UCSD-AML1 (cell line): ENCODE results near the gene UQCC2.

Experiments
- DNase-seq: peaks from one replicate; lab custom pipeline; 2025; ENCODE audit not compliant: unreplicated experiment; lab: John Stamatoyannopoulos, UW

The UQCC2 gene

DNA sequence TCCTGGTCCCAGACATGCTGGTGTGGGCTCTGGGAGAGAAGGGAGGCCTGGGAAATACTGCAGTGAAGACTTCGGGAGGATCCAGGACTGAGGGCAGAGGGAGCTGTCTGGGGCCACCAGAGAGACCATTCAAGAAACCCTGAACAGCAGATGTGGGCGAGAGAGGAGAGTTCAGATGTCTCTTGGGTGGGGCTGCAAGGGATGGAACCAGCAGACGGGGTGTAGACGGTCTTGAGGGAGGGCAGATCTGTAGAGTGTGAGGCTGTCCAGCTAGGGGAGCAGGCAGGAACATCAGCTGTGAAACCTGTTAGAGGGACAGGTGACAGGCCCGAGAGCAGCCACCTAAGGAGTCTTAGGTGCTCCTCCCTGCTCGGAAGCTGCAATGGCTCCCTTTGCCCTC is 51.5 kb downstream of the UQCC2 start:
- DNase-seq, result no peak

- DNase-seq, result no peak
Measured at GRCh38 chr6:33658982-33659689, 52.4 kb downstream of the UQCC2 start.

DNA sequence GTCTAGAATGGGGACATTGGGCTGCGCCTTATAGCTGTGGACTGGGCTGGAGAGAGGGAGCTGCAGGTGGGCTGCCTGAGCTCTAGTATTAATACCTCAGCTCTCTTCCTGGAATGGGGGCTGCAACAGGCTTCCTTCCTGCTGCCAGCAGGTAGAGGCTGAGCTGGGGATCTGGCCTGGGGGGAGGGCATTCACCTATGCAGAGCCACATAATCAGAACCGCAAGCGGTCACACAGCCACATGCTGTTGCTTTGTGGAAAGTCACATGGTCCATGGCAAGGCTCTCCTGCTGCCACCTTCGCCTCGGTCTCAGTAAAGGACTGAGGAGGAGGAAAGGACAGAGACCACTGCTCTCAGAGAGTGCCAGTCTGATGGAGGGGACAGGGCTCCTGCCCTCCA is 54.7 kb downstream of the UQCC2 start:
- no peak for DNase-seq

DNA sequence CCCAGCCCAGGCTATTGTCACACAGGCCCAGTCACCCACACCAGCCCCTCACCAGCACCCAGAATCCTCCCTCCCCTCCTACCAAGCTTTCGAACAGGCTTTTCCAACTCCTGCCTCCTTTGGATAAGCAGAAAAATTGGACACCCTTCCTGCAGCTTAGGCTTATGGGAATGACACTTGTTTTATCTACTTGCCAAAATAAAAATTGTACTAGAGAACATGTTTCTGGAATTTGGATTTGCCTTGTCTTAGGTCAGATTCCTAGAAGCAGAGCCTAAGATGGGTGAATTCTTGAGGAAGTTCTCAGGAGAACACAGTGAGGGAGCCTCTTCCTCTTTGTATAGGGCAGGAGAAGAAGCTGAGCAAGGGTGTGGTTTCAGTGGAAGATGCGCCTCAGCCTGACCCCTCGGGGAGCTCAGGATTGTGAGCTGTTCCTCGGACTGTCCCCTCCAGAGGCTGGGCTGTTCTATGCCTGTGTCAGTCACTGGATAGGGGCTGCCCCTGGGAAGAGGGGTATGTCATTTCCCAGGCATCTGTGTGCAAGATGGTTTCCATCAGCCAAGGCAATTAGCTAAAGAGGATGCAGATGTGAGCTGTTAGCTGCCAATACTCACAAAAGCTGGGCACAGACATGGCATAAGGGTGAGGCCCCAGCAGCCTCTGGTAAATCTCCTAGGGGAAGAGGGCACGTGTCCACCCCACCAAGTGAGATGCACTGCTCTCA is 56.5 kb downstream of the UQCC2 start:
- peak; percentile 29 for DNase-seq

DNA sequence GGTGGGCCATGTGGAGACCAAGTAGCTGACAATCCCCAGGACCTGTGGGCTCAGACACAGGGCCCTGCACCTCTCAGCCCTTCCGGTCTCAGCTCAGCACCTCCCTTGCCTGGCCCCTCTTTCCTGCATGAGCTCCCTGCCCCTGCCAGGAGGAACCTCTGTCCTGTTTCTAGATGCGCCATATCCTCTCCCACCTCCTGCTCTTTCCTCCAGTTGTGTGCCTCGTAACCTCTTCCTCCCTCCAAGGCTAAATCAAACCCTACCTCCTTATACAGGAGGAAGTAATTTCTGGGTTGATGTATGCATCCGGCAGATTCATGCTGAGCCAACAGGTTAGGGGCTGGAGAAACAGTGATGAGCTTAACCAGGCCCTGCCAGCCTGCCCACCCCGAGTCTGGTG is 59.5 kb downstream of the UQCC2 start:
- peak; percentile 58 for DNase-seq

GRCh38 chr6:33651403-33651802 is 60.1 kb downstream of the UQCC2 start:
- no peak for DNase-seq
